CD4-positive, alpha-beta T cell treated with Interleukin-1 beta for 1 hour (primary cell): ENCODE measurements around the gene ATP9A.
"Not testable (repeated sequence)": the region's sequence is repeated elsewhere in the genome, so short reads cannot be mapped to it uniquely, and the experiment has no call there.

Source experiments
- DNase-seq, 2 donors: peaks; one replicate each; pipeline ENCODE4 v3.0.0-alpha.2; 2020 to 2022

Gene ATP9A

GRCh38 chr20:51790256-51790655, 22.1 kb upstream of the ATP9A start:
- no peak for DNase-seq

DNA sequence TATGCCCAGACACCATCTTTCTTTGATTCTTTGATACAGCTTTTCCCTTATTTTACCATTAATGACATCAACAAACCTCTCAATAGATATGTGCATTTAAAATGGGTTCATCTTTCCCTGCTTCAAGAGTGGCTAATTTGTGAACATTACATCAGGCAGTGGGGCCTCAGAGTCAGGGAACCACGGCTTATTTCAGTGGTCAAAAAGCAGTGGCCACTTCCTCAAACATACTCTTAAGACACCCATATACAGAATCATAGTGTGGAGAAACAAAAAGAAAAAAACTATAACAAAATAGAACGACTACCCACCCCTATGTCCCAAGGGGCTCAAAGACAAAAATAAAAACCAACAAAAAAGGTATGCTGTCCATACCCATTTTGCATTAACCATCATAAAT, 21.2 kb upstream of the ATP9A start:
- no peak for DNase-seq

GRCh38 chr20:51788822-51789221, 20.6 kb upstream of the ATP9A start:
- no peak for DNase-seq

- no peak for DNase-seq
These were observed 16.1 kb upstream of the ATP9A start for GRCh38 chr20:51784299-51784698.

DNA sequence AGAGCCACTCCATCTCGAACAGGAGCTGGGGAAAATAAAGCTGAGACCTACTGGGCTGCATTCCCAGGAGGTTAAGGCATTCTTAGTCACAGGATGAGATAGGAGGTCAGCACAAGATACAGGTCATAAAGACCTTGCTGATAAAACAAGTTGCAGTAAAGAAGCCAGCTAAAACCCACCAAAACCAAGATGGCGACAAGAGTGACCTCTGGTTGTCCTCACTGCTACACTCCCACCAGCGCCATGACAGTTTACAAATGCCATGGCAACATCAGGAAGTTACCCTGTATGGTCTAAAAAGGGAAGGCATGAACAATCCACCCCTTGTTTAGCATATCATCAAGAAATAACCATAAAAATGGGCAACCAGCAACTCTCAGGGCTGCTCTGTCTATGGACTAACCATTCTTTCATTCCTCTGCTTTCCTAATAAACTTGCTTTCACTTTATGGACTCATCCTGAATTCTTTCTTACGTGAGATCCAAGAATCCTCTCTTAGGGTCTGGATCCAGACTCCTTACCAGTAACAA, 10.1 kb upstream of the ATP9A start:
- DNase-seq: not testable (repeated sequence)

GRCh38 chr20:51775241-51775640, 7.1 kb upstream of the ATP9A start:
- no peak for DNase-seq

DNA sequence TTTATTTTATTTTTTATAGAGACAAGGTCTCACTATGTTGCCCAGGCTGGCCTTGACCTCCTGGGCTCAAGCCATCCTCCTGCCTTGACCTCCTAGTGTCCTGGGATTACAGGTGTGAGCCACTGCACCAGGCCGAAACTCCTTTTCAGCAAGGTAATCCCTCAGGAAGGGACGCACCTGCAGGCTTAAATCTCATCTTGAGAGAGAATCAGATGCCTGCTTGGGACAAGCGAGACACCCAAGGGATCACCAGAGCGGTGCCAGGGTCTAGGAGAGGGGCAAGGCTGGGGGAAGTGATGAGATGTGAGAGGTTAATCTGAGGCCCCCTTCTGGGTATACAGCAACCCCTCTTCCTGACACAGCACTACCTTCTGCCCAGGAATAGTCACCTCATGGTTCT, 4.0 kb upstream of the ATP9A start:
- DNase-seq: no peak

GRCh38 chr20:51769976-51770615, 1.9 kb upstream of the ATP9A start:
- no peak for DNase-seq

GRCh38 chr20:51768759-51769517, 748 bp upstream of the ATP9A start:
- DNase-seq: no peak

DNA sequence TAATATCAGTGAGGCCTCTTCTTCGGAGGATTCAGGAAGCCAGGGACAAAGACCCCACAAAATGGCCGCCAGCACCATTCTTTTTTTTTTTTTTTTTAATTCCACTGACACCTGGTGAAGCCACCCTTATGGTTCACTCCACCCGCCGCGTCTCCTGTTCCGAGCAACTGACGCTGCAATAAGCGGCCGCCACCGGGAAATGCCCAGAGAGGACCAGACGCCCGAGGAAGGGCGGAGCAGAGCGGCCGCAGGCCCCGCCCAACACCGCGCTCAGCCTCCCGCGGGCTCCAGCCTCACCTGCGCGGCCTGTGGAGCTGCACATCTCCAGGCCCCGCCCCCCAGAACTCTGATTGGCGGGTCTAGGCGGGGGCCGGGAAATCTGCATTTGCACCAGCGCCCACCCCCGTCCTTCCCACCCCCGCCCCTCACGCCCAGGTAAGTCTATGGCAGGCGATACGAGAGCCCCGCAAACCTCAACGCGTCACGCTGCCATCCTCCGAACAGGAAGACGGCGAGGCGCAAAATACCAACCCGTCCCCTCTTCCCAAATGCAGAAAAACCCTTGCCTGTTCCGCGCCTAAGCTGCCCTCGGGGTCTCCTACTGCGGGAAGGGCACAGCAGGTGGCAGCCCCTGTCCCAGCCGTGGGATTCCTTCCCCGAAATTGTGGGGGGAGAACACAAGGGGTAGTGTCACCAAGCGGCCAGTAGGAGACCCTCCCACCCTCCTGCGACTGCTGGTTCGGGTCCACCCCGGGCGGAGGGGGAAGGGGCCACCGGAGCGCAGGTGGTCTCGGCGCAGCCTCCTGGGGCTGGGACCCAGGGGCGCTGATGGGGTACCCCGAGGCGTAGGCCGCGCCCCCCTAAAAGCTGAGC, 960 bp downstream of the ATP9A start:
- DNase-seq: peak; percentile 60 to 66

DNA sequence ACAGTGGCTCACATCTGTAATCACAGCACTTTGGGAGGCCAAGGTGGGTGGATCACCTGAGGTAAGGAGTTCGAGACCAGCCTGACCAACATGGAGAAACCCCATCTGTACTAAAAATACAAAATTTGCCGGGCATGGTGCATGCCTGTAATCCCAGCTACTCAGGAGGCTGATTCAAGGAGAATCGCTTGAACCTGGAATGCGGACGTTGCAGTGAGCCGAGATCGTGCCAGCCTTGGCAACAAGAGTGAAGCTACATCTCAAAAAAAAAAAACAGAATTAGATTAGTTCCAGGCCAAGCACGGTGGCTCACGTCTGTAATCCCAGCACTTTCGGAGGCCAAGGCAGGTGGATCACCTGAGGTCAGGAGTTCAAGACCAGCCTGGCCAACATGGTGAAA, 2.8 kb downstream of the ATP9A start:
- DNase-seq: not testable (repeated sequence)

GRCh38 chr20:51763965-51764602, 4.1 kb downstream of the ATP9A start:
- no peak for DNase-seq

DNA sequence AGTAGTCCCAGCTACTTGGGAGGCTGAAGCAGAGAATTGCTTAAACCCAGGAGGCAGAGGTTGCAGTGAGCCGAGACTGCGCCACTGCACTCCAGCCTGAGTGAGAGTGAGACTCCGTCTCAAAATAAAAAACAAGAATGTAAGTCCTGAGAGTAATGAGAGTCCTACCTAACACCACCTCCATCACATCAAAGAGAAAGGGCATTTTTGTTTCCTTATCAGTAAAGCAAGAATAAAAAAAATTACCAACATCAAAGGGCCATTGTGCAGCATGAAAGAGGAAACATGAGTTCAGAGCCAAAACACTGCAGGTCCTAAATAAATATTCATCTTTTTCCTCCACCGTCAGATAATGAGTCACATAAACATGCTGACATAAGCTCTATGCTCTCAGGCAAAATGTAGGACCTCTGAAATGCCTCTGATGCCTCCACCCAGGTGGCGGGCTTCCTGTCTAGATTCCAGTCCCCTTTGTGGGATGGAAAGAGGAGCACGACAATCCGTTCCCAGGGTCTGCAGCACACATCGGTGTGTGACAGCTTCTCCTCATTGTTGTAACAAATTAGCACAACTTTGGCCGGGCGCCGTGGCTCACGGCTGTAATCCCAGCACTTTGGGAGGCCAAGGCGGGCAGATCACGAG, 7.2 kb downstream of the ATP9A start:
- no peak for DNase-seq

DNA sequence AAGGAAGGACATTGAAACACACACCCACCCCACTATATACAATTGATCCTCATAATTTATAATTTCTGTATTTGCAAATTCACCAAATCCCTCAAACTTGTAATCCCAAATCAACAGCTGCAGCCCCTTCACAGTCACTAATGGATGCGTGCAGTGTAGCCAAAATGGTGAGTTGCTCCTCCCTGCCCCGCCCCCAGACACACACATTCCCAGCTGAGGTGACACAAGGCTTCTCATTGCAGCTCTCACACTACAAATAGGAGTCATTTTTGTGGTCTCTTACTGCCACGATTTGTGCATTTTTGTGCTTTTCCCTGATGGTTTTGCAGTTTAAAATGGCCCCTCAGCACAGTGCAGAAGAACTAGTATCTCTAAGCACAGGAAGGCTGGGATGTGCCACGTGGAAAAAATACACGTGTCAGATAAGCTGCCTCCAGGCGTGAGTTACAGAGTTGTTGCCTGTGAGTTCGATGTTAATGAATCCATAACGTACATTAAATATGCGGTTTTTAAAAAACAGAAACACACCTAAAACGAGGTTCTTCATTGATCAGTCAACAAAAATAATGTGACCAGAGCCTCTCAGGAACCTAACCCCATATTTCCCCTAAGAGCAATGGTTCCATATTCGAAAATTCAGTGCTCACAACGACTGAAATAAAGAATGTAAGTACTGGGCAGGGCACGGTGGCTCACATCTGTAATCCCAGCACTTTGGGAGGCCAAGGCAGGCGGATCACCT, 8.2 kb downstream of the ATP9A start:
- DNase-seq: no peak

DNA sequence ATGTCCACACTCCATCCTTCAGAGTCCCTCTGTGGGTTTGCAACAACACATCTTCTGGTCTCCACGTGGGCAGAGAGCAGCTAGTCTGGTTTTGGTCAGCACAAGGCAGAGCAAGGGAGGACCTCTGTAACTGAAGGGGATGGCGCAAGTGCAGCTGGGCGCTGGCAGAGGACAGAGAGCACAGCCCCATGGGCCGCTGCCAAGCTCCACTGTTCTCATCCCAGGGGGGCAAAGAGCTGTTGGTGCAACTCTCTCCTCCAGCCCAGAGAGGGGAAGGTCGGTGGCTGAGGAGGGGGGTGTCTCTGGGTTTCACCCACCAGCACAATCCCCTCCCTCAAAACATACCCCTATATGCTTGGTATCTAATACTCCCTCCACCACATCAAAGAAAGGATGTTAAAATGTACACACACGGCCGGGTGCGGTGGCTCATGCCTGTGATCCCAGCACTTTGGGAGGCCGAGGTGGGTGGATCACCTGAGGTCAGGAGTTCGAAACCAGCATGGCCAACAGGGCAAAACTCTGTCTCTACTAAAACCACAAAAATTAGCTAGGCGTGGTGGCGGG, 9.1 kb downstream of the ATP9A start:
- DNase-seq: no peak

- DNase-seq: no peak
These were observed 11.0 kb downstream of the ATP9A start for GRCh38 chr20:51757226-51757625.

- DNase-seq: no peak
These were observed 11.5 kb downstream of the ATP9A start for GRCh38 chr20:51756653-51757052.

- DNase-seq: not testable (repeated sequence)
These were observed 15.0 kb downstream of the ATP9A start for GRCh38 chr20:51753220-51753619.

GRCh38 chr20:51752343-51752951, 15.7 kb downstream of the ATP9A start:
- no peak for DNase-seq

DNA sequence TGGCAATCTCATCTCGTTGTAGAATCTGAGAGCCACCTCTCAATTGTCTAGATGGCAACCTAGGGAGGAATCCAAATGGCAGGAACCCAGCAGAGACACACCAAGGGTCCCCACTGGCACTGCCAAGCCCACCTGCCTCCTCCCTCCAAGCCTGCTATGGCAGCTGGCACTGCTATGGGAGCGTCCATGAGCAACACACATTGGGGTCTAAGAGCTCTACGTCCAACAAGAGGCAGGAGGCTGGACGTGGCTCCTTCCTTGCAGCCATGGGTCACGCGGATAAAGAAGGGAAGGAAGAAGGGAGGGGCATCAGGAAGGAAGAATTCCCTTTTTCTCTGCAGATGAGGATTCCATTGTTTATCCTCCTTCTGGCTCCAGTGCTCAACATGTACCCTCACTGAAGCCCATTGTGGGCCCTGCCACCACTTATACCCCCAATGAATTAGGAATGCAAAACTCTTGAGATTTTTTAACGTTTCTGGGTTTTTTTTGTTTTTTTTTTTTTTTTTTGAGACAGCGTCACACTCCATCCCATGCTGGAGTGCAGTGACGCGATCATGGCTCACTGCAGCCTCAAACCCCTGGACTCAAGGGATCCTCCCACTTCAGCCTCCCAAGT, 17.3 kb downstream of the ATP9A start:
- DNase-seq: no peak
